Gastrocnemius medialis (tissue), 4 donors: Measurements from ENCODE around the gene IFT22.

ENCODE experiments used
- CTCF ChIP-seq, 5 experiments: fragments of 450-650 bp in 3 of 5; fragments of 200-600 bp in 2 of 5; sonication (generic) in 2 of 5; IDR thresholded peaks in 4 of 5; conservative IDR thresholded peaks in 1 of 5; 1 replicate in 4 of 5; 2 replicates in 1 of 5; pipeline ENCODE4 v1.5.1; 2016 to 2019; ENCODE audit warnings: antibody characterized with exemption in 5 of 5, mild to moderate bottlenecking in 3 of 5, moderate library complexity in 3 of 5
- POLR2A ChIP-seq, 2 donors: fragments of 450-650 bp; IDR thresholded peaks; one replicate each; pipeline ENCODE4 v1.6.1; 2017; ENCODE audit warnings: antibody characterized with exemption in 2 of 2, mild to moderate bottlenecking in 2 of 2, moderate library complexity in 2 of 2

- TF ChIP-seq CTCF (IDR thresholded peaks at IDR 0.05 in 4 of 5, conservative IDR thresholded peaks at IDR 0.05 in 1 of 5): no peak
- no peak for TF ChIP-seq POLR2A (IDR thresholded peaks at IDR 0.05)
These were observed 33.2 kb downstream of the IFT22 start for GRCh38 chr7:101288439-101288838.
